Kidney (tissue), 14 donors: Measurements from ENCODE around the gene SCN4A. TPM values are rescaled to one million over a fixed set of nuclear protein-coding genes. Genes with fewer than 3 reads are reported as not detected.

Source experiments
- DNase-seq, 5 donors: peaks; one replicate each; pipeline ENCODE4 v3.0.0-alpha.2; 2013 to 2020
- FAIRE-seq: peaks from 2 replicates; lab custom pipeline; 2012; peaks lifted over from hg19 to GRCh38; lab: Jason Lieb, UNC
- H3K27ac ChIP-seq, 2 donors: one replicate each; pipeline ENCODE4 v1.7.0; 2013; ENCODE audit warnings: low read depth in 2 of 2, low read length in 2 of 2, inconsistent platforms in 1 of 2
- H3K27me3 ChIP-seq: one replicate; pipeline ENCODE4 v1.7.1; 2013; ENCODE audit warnings: low read length, inconsistent platforms; ENCODE audit not compliant: control insufficient read depth, insufficient read depth
- H3K36me3 ChIP-seq, 3 donors: one replicate each; pipeline versions ENCODE4 v1.7.0 to v1.7.1; 2013; ENCODE audit warnings: low read length in 3 of 3, control low read depth in 1 of 3, inconsistent platforms in 1 of 3; ENCODE audit not compliant: insufficient read depth in 3 of 3, control insufficient read depth in 2 of 3
- H3K4me1 ChIP-seq, 3 donors: one replicate each; pipeline versions ENCODE4 v1.7.0 to v1.7.1; 2013; ENCODE audit warnings: low read length in 3 of 3, inconsistent platforms in 1 of 3, low read depth in 1 of 3; ENCODE audit not compliant: control insufficient read depth in 2 of 3, insufficient read depth in 2 of 3
- H3K4me3 ChIP-seq, 3 donors: one replicate each; pipeline versions ENCODE4 v1.7.0 to v1.8.1; 2013; ENCODE audit warnings: low read length in 3 of 3, control low read depth in 1 of 3, inconsistent platforms in 1 of 3
- H3K9ac ChIP-seq, 3 donors: one replicate each; pipeline versions ENCODE4 v1.7.0 to v1.7.1; 2013; ENCODE audit warnings: low read length in 3 of 3, control low read depth in 1 of 3, inconsistent platforms in 1 of 3
- H3K9me3 ChIP-seq, 3 donors: one replicate each; pipeline versions ENCODE4 v1.7.0 to v1.7.1; 2013; ENCODE audit warnings: low read length in 3 of 3, control low read depth in 1 of 3, inconsistent platforms in 1 of 3; ENCODE audit not compliant: control insufficient read depth in 2 of 3, insufficient read depth in 1 of 3
- intact Hi-C: fragments of 100-400 bp; cut with DNase I; formaldehyde crosslinking; loops from one replicate; pipeline ENCODE4 v1.11.1; 2022
- polyA plus RNA-seq: library from polyadenylated mRNA; stranded (reverse); fragments of 350-450 nt; fragmentation: Illumina TruSeq; extraction: RNeasy Lipid Tissue Mini Kit (QIAGEN cat#74804); gene quantifications from one replicate; pipeline ENCODE4 v1.2.3, GENCODE V29; 2014; ENCODE audit warnings: low read depth, low replicate concordance; ENCODE audit not compliant: insufficient read depth
- total RNA-seq: library from RNA; stranded (reverse); fragmentation: NEBNext Ultra II Directional; extraction: Animal tissue kit (Norgen Biotek cat#: 25700); gene quantifications from one replicate; pipeline ENCODE4 v1.2.1, GENCODE V29; 2021
- TF ChIP-seq, protein P1 (sequence below): IDR thresholded peaks from 3 replicates; pipeline ENCODE4 v1.5.1; 2012; ENCODE audit warnings: mild to moderate bottlenecking, moderate library complexity, borderline replicate concordance; ENCODE audit not compliant: insufficient read depth; ENCODE audit errors: extremely low read depth
- donor health status: control.
- donor health status: control.
- donor health status: control.
- donor health status: control.
- donor health status: control.
- donor health status: DM: yes; HTN: yes; CAD: no.
- donor health status: Normal renal cell carcinoma (clear cell type).

Gene SCN4A
- total and polyA plus RNA-seq, 2 donors from 2014 or later: 0.19 to 3.4 TPM

DNA sequence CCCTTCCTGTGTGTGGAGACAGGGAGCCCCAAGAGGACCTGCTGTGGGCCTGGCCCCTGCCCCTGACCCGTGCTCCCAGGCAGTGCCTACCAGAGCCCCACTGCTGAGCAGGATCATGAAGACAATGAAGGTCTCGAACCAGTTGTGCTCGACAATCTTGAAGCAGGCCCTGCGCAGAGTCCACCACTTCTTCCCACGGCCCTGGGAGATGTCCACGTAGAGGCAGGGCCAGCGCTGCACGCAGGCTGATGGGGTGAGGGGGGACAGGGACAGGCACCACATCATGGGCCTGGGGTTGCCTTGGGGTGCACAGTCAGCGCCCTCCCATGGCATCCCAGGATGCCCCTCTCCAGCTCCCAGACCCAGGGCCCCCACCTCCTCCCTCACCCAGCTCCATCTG, 24.2 kb downstream of the SCN4A start:
- FAIRE-seq (no peak), DNase-seq (no peak)
- no peaks in the 10 kb centered on the region for H3K36me3 ChIP-seq
- H3K4me3 ChIP-seq: no peak overlapping the region
- H3K9ac ChIP-seq: no peak overlapping the region
- no peaks in the 10 kb centered on the region for H3K27me3 ChIP-seq
- no peak overlapping the region for H3K27ac ChIP-seq
- TF ChIP-seq, protein P1, sequence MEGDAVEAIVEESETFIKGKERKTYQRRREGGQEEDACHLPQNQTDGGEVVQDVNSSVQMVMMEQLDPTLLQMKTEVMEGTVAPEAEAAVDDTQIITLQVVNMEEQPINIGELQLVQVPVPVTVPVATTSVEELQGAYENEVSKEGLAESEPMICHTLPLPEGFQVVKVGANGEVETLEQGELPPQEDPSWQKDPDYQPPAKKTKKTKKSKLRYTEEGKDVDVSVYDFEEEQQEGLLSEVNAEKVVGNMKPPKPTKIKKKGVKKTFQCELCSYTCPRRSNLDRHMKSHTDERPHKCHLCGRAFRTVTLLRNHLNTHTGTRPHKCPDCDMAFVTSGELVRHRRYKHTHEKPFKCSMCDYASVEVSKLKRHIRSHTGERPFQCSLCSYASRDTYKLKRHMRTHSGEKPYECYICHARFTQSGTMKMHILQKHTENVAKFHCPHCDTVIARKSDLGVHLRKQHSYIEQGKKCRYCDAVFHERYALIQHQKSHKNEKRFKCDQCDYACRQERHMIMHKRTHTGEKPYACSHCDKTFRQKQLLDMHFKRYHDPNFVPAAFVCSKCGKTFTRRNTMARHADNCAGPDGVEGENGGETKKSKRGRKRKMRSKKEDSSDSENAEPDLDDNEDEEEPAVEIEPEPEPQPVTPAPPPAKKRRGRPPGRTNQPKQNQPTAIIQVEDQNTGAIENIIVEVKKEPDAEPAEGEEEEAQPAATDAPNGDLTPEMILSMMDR: no peak
- peaks cover 0 to 7% (median 0%) of the 10 kb centered on the region in 3 donors for H3K4me1 ChIP-seq
- H3K9me3 ChIP-seq: no peaks in the 10 kb centered on the region
- intact Hi-C loops: no loop called here

DNA sequence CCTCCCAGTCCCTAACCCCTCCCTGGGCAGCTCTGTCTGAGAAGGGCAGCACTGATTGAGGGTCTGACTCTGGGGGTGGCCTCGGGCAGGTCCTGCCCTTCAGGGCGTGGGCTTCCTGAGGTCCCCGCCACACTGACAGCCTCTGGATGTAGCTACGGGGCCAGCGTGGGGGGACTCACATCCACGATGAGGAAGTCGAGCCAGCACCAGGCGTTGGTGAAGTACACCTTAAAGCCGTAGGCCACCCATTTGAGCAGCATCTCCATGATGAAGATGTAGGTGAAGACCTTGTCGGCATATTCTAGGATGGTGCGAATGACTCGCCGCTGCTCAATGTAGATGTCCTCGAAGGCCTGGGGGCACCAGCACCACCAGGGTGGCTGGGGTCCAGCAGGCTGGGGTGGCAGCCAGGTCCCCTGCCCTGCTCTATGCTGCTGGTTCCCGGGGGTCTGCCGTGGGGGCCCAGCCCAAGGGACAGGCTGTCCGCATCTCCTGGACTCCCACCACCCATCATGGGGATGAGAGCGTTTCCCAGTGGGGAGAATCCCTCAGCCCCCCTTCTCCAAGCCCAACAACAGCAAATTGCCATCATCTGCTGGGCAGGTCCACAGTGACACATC, 24.9 kb downstream of the SCN4A start:
- Histone ChIP-seq H3K27me3 (no peaks in the 10 kb centered on the region), H3K27ac (no peak overlapping the region), H3K9ac (no peak overlapping the region), H3K4me1 (peaks cover 0 to 7% (median 0%) of the 10 kb centered on the region in 3 donors), H3K36me3 (no peaks in the 10 kb centered on the region), H3K9me3 (no peaks in the 10 kb centered on the region), H3K4me3 (no peak overlapping the region)
- DNase-seq (no peak), FAIRE-seq (no peak)
- intact Hi-C loops: no loop called here
- TF ChIP-seq, protein P1: no peak

DNA sequence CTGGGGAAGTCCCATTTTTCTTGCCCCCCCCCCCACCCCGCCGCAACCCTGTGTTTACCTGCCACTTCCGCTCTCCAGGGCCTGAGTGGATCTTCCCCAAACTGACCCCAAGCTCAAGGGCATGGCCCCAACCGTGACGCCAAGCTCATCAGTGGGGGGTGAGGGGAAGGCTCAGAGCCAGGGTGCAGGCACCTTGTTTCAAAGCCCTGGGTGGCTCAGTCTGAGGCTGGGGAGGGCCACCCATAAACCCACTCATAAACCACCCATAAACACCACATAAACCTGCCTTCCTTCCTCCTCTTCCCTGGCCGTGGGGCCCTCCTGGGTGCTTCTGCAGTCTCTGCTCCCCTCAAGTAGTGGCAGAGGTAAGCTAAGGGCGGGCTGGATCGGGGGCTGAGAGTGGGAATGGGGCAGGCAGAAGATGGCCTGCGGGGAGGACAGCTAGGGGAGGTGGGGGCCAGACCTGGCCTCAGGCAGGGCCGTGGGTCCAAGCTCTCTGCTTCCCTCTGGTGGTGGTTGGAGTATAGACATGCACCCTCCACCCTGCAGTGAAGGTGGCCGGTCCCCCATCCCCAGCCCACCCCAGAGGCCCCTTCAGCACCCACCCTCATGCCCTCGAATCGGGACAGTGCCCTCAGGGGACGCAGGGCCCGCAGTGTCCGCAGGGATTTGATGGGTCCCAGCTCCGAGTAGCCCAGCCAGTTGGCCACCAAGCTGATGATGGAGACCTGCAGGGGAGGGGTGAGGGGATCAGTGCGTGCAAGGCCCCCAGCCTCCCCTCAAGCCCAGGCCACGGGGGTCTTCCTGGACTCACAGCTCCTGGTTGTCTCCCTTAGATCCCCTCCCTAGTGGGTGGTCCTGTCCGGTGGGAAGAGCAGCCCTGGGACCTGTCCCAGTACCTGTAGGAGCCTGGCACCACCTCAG, 26.0 kb downstream of the SCN4A start:
- Histone ChIP-seq H3K27me3 (no peaks in the 10 kb centered on the region), H3K9ac (no peak overlapping the region), H3K4me3 (no peak overlapping the region), H3K27ac (no peak overlapping the region), H3K36me3 (no peaks in the 10 kb centered on the region), H3K9me3 (no peaks in the 10 kb centered on the region), H3K4me1 (peaks cover 0 to 7% (median 0%) of the 10 kb centered on the region in 3 donors)
- intact Hi-C loops: no loop called here
- TF ChIP-seq, protein P1: peak; percentile 69
- FAIRE-seq (no peak), DNase-seq (peak in 4 of 5 donors; percentile 47 to 69 (median 54))
